ELR (cell line): Measurements from ENCODE around the gene MFN2.
A peak's percentile ranks its signal among the peaks of the same experiment; 100 is the strongest.
"Not testable (repeated sequence)": the region's sequence is repeated elsewhere in the genome, so short reads cannot be mapped to it uniquely, and the experiment has no call there.

Source experiments
- DNase-seq: peaks from one replicate; pipeline ENCODE4 v3.0.0-alpha.2; 2015; ENCODE audit warnings: low read depth

MFN2 gene

DNA sequence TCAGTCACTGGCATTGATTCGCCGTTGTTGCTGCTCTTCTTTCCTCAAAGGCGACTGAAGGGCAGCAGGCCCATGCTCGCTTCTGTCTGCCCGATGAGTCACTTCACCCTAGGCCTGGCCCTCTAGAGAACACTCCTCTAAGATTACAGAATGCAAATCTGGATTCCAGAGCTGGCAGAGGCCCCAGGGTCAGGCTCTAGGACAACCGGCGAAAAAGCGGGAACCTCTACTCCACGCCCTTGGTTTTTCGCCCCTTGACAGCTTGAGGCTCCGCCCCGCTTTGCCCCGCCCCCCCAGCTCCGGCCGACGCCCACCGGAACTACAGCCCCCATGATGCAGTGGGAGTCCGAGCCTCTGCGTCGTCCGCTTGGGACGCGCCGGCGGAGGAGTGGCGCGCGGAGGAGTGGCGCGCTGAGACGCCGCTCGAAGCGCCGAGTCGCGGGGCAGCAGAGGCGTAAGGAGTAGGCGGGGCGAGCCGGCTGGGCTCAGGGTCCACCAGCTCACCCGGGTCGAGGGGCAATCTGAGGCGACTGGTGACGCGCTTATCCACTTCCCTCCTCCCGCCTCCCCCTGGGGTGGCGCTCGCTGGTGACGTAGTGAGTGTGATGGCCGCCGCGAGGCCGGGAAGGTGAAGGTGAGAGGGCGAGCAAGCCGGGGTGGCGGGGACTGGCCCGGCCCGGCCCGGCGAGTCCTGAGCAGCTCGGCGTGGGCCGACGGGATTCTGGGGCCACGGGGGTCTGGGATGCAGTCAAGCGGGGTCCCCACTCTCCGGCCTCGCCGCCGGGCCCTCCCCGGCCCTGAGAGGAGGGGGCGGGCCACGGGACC is at the start of gene MFN2:
Gene MFN2 (plus strand): TSS at position 594 of the 825 bp plus-strand sequence. CDS start 8,725 bp downstream, outside the sequence.
- DNase-seq = peak; percentile 96

DNA sequence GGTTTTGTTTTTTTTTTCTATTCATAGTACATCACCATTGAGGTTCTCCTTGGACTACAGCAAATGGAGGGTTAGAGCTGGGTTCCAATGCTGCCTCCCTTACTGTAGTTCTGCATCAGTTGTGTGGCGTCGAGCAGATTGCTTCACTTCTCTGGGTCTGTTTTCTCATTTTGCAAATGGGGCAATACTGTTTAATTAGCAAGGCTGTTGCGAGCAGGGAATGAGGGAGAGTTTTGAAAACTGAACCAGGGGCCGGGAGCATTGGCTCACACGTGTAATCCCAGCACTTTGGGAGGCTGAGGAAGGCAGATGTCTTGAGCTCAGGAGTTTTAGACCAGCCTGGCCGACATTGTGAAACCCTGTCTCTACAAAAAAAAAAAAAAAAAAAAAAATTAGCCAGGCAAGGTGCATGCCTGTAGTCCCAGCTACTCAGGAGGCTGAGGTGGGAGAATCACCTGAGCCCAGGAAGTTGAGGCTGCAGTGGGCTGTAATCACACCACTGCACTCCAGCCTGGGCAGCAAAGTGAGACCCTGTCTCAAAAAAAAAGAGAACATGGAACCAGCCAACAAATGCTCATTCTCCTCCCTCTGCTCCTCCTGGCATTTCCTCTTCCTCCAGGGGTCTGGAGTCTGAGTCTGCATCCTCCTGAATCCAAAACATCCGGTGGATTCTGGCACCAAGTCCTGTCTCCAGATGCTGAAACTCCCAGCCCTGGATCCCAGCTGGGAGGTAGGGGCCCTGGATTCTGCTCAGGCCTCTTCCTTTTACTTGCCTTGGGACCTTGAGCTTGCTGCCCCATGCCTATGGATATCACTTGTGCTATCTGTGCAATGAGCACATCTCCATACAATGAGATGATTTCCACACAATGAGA is 49.4 kb upstream of the MFN2 start:
- peak; percentile 61 for DNase-seq

DNA sequence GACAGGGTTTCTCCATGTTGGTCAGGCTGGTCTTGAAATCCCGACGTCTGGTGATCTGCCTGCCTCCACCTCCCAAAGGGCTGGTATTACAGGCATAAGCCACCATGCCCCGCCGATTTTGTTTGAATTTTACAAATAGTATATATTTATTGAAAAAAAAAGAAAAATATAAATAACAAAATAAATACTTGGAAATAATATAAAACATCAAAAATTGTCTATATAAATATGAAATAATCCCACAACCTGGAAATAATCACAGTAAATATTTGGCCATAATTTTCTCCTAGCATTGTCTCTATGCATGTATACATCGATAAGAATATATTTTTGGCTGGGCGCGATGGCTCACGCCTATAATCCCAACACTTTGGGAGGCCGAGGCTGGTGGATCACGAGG is 48.4 kb upstream of the MFN2 start:
- DNase-seq = no peak

DNA sequence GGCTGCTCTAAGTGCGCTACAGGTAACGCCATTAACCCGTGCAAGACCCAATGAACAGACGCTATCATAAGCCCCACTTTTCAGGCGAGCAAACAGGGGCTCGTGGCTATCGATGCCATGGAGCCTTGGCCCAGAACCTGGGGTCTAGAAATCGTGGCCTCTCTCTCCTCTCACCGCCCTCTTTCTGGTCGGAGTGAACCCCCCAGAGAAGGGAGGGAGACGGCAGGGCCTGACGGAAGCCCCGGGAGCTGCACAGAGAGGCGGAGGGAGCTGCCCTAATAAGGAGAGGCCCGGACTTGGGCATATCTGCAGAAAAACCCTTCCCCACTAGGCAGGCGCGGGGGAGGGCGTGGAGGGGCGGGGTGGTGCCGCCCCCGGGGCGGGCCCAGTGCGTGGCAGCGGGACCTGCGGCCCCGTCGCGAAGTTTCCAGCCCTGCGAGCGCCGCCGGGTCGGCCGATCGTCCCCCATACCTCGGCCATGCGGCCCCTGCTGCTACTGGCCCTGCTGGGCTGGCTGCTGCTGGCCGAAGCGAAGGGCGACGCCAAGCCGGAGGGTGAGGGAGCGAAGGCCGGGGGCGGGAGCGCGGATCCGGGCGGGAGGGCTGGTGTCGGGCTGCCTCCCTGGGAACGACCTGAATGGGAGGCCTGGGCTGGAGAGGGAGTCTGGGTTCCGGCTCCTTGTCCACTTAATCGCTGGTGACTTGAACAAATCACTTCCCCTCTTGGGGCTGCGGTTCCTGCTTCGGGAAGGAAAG is 45.8 kb upstream of the MFN2 start, which contains the start of gene PLOD1:
Gene PLOD1 (plus strand): TSS at position 416 of the 755 bp plus-strand sequence. CDS start 63 bp downstream, at position 479.
- DNase-seq = peak; percentile 87

DNA sequence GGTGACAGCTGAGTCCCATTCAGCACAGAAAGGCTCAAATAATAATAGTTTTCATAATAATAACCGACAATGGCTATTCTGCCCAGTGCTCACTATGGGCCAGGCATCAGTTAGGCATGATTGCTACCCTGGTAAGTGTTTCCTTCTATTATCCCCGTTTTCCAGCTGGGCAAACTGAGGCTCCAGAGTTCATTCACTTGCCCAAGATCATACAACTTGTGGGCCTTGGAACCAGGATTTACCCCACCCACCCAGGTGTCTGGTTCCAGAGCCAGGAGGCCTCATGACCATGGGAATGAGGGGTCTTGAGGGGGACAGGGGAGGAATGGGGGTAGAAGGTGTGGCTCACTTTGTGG is 45.2 kb upstream of the MFN2 start:
- no peak for DNase-seq

DNA sequence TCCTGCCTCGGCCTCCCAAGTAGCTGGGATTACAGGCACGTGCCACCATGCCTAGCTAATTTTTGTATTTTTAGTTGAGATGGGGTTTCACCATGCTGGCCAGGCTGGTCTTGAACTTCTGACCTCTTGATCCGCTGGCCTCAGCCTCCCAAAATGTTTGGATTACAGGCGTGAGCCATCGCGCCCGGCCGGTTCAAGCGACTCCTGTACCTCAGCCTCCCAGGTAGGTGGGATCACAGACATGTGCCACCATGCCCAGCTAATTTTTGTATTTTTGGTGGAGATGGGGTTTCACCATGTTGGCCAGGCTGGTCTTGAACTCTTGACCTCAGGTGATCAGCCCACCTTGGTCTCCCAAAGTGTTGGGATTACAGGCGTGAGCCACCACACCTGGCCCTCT is 44.5 kb upstream of the MFN2 start:
- DNase-seq = not testable (repeated sequence)

DNA sequence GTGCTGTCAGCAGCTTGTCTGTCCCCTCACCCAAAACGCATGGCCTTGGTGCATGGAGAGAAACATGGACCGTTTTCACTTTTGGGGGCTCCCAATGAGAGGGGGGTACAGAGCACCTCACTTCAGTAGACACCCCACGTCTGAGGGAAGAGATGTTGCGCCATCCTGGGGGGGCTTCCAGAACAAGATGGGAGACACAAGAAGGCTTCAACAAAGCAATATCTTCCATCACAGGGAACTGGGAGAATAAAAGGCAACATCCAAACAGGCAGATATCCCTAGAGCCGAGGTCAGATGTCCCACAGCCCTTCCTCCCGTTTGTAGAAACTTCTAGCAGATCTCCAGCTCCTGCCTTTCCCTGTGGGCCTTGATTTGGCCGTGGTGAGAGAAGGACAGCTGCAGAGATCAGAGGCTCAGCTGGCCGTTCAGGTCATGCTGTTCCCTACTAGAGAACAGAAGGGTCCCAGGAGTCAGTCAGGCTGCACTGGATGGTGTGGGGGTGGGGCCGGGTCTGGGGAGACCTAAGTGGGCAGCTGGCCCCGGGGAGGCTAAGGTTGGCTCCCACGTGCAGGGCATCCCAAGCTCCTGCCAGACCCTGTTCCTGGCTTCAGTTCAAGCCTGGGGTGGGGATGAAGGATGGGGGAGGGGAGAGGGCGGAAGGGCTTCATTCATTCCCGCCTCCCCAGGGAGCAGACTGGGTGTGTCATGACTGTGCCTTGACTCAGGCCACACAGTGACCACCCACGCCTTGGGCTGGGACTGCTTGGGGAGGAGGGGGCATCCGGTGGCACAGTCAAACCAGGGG is 41.3 kb upstream of the MFN2 start:
- peak; percentile 62 for DNase-seq

DNA sequence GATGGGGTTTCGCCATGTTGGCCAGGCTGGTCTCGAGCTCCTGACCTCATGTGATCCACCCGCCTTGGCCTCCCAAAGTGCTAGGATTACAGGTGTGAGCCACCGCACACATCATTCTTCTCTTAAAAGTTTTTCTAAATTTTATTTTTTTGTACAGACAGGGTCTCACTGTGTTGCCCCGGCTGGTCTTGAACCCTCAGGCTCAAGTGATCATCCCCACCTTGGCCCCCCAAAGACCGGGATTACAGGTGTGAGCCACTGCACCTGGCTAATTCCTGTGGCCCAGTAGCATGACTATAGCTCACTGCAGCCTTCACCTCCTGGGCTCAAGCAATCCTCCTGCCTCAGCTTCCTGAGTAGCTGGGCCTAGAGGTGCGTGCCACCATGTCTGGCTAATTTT is 40.5 kb upstream of the MFN2 start:
- not testable (repeated sequence) for DNase-seq

DNA sequence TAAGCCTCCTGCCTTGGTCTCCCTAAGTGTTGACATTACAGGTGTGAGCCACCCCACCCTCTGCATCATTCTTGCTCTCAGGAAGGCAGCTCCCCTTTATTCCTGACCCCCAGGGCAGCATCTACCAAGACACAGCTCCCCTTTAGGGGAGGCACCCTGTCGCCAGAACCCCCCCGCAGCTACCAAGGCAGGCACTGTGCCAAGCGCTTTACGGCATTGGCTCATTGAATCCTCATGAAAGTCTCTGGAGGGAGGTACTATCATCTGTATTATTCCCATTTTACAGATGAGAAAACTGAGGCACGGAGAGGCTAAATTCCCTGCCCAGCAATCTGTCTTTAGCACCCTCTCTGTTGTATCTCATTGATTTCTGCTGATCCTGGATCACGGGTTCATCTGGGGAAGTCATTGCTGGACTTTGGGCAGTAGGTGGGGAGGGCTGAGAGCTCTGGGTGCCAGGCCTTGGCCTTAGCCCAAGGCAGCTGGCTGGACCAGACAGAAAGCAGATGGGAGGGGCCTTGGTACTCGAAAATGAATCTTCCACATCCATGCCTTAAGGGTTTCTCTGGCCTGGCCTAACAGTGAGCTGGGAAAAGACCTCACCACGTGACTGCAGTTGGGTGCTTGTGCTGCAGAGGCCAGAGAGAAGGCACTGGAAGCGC is 39.9 kb upstream of the MFN2 start:
- peak; percentile 40 for DNase-seq

DNA sequence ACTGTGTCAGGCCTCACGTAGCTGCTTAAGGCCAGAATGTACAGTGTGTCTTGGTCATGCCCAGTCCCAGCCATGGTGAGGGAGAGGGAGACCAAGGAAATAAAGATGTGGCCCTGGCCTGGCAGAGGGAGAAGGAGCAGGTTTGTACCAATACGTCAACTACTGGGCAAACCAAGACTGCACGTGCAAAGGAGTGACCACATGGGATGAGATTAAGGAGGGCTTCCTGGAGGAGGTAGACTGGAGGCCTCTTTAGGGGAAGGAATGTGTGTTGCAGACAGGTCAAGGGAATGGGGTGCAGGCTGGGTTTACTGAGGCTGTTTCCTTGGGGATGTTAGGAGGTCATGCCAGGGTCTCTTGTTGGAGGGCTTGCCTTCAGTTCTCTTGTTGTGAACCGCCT is 38.0 kb upstream of the MFN2 start:
- no peak for DNase-seq

DNA sequence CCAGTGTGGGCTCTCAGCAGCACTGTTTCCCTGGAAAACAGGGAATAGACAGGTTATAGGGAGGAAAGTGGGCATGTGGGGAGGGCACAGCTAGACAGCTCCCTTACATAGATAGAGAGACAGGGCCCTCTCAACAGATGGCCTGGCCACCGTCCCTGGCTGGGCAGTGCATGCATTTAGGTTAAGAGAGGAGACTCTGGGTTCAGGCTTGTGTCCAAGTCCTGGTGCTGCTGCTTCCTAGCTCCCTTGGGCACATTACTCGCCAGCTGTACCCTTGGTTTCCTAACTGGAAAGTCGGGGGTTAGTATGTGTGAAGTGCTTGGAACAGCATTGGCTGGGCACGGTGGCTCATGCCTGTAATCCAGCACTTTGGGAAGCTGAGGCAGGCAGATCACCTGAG is 36.6 kb upstream of the MFN2 start:
- DNase-seq = no peak

DNA sequence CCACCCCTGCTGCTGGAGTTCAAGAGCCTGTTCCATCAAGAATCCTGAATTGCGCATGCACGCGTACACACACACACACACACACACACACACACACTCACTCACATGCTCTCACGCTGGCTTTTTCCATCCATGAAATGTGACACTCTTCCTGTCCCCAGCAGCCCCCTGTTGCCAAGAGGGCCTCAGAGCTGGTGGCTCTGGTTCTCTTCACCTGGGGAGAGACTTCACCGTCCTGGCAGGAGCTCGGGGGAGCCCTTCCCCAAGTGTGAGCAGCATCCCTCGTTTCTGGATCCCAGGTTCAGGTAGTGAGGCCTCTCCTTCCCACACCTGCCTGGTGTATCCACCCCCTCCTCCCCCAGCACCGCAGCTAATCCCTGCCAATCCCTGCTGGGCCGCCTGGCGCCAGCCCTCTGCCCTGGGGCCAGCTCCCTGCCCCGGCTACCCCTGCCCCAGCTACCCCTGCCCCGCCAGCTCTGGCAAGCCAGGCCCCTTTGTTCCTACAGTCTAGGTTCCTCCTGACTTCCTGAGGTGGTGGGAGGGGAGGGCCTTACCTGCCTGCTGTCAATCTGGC is 35.8 kb upstream of the MFN2 start:
- DNase-seq = no peak

DNA sequence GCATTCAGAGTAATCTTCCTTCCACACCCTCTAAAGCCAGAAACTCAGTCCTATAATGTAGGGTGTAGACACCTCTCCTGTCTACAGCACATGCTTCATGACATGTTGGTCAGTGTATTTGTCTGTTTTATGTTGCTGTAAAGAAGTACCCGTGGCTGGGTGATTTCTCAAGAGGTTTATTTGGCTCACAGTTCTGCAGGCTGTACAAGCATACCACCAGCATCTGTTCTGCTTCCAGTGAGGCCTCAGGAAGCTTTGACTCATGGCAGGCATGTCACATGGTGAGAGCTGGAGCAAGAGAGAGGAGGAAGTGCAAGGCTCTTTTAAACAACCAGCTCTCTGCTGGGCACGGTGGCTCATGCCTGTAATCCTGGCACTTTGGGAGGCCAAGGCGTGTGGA is 33.6 kb upstream of the MFN2 start:
- no peak for DNase-seq

DNA sequence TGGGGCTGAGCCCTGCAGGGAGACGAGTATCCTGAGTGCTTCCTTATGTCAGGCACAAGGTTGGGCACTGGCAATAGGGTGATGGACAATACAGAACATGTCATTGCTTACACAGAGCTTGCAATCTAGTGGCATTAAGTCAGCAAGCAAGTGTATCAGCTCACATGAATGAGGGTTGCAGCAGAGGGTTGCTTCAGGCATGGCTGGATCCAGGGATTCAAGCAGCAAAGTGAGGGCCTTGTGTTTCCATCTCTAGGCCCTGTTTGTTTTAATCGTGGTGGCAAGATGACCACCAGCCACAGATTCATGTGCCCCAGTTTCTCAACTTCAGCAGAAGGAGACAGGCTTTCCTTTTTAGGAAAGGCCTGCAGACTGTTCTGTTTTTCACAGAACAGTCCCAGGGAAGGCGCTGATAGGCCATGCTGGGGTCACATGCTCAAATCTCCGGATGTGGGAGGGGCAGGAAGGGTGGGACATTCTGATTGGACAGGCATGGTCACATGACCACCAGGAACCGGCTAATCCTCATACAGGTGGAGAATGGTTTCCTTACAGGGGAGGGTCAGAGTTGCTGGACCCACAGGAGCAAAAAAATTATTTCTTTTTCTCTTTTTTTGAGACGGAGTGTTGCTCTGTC is 31.3 kb upstream of the MFN2 start:
- peak; percentile 46 for DNase-seq

DNA sequence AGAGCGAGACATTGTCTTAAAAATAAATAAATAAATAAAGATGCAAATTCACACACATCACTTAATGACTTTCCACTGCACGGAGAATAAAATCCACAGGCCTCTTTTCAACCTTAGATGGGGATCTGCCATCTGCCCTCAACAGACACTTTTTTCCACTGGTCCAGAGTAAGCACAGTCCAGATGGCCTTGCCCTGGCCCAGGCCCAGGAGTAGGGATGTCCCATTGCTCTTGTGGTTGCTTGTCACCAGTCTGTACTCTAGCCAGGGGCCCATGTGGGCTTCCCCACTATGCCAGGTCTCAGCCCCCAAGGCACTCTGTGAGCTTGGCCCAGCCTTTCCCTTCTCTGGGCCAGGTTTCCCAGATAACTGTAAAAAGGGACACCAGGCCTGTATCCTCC is 28.3 kb upstream of the MFN2 start:
- no peak for DNase-seq

DNA sequence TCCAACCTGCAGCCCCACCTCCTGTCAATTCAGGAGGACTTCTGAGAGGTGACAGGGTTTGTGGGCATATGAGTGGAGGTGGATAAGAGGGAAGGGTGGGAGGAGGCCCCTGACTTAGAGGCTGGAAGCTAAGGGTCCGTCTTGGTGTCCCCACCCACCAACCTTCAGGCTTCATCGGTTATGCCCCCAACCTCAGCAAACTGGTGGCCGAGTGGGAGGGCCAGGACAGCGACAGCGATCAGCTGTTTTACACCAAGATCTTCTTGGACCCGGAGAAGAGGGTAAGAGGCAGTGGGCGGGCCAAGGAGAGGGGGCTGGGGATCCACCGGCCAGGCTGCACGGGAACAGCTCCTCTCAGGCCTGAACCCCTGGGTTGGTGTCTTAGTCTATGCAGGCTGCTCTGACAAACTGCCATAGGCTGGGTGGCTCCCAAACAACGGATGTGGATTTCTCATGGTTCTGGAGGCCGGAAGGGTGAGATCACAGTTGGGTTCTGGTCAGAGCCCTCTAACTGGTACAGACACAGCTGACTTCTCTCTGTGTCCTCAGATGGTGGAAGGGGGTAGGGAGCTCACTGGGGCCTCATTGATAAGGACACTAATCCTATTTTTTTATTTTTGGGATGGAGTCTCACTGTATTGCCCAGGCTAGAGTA is 27.7 kb upstream of the MFN2 start:
- DNase-seq = peak; percentile 68

DNA sequence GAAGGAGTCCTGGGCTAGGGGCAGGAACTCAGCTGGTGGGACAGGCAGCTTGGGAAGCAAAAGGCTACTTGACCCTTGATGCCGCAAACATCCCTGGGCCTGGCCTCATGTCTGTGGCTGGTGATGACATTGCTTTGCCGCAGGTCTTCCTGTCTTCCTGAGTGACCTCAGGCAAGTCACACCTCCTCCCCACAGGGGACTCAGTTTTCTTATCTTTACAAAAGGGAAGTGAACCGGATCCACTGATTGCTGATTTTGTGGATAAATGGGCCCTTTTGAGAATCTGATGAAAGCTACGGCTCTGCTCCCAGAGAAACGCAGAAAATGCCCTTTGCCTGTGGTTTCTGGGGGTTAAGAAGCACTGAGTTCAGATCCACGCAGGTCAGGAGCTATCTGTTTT is 25.0 kb upstream of the MFN2 start:
- DNase-seq = no peak

DNA sequence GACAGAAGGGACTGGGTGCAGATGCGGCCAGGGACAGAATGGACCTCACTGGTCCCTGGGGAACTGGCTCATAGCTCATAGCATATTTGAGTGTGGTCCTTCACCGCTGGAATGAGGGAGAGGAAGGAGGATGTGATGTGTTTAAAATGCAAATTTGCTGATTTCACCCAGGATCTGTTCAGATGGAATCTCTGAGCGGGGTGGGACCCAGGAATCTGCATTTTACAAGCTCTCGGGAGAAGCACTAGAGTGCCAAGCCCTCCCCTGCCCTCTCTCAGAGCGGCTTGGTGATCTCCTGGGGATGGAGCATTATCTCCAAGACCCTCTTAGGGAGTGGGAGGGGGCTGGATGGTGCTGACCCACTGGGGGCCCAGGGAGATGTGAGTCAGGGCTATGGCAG is 22.8 kb upstream of the MFN2 start:
- no peak for DNase-seq

DNA sequence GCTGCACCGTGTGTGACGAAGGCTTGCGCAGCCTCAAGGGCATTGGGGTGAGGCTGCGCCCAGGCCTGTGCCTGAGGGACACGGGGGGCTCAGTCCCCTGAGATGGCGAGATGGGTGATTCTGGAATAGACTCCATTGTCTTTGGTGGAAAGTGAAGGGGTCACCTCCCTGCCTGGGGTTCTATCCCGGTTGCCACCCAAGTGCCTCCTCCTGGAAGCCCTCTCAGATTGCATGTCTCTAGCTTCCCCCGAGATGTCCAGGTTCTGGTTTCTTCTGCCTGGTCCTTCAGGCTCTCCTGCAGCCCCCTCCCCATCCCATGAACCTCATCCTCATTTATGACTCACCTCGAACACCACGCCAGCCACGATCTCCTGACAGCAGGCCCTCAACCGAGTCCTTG is 22.3 kb upstream of the MFN2 start:
- DNase-seq = no peak

DNA sequence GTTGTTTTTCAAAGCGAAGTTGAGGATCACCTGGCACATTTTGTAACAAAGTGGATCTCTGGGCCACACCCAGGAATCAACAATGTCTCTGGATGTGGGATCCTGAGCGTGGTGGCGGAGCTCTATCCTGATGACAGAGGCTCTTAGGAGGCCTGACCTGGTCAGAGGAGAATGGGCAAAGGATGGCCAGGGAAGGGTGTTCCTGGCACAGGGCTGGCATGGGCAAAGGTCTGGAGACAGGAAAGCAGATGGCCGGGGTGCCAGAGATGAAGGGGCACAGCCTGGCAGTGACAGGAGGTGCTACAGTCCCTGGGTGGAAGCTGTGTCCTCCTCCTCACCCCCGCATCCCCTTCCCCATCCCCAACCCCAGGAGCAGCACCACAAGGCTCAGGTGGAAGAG is 20.0 kb upstream of the MFN2 start:
- DNase-seq = no peak
